BE2C (cell line): ENCODE measurements around the gene ACSS1.

Source experiments
- DNase-seq: peaks from one replicate; pipeline ENCODE4 v3.0.0-alpha.2; 2020
- H3K27me3 ChIP-seq: fragments of 250-450 bp; sonication (Bioruptor Pico); 2 replicates; pipeline ENCODE4 v1.5.1; 2020; ENCODE audit warnings: mild to moderate bottlenecking
- H3K36me3 ChIP-seq: fragments of 250-450 bp; sonication (Bioruptor Pico); 2 replicates; pipeline ENCODE4 v1.5.1; 2020; ENCODE audit warnings: mild to moderate bottlenecking
- H3K4me1 ChIP-seq: fragments of 250-450 bp; sonication (Bioruptor Pico); 2 replicates; pipeline ENCODE4 v1.5.1; 2020
- H3K4me3 ChIP-seq: 2 replicates; pipeline ENCODE4 v1.5.1; 2011; ENCODE audit warnings: low read depth, low read length
- H3K9me3 ChIP-seq: fragments of 250-450 bp; sonication (Bioruptor Pico); 2 replicates; pipeline ENCODE4 v1.5.1; 2020
- TF ChIP-seq, protein P1 (sequence below): IDR thresholded peaks from 2 replicates; pipeline ENCODE4 v1.5.1; 2012; ENCODE audit warnings: mild to moderate bottlenecking, low read depth, low read length

The ACSS1 gene

DNA sequence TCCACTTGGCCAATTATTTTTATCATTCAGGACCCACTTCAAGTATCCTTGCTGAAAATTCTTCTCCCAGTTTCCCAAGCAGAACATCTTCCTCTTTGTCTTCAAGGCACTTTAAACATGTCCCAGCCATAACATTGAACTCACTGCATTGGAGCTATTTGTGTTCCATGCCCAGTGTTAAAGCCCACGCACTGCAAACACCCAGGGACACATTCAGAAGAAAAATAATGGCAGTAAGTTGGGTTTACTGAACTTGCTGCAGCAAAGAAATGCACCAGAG, 63.8 kb downstream of the ACSS1 start:
- no peaks in the 10 kb centered on the region for H3K27me3 ChIP-seq
- TF ChIP-seq, protein P1, sequence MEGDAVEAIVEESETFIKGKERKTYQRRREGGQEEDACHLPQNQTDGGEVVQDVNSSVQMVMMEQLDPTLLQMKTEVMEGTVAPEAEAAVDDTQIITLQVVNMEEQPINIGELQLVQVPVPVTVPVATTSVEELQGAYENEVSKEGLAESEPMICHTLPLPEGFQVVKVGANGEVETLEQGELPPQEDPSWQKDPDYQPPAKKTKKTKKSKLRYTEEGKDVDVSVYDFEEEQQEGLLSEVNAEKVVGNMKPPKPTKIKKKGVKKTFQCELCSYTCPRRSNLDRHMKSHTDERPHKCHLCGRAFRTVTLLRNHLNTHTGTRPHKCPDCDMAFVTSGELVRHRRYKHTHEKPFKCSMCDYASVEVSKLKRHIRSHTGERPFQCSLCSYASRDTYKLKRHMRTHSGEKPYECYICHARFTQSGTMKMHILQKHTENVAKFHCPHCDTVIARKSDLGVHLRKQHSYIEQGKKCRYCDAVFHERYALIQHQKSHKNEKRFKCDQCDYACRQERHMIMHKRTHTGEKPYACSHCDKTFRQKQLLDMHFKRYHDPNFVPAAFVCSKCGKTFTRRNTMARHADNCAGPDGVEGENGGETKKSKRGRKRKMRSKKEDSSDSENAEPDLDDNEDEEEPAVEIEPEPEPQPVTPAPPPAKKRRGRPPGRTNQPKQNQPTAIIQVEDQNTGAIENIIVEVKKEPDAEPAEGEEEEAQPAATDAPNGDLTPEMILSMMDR: no peak
- H3K4me3 ChIP-seq: no peak overlapping the region
- H3K4me1 ChIP-seq: no peaks in the 10 kb centered on the region; the same call in 1 of the 2 replicates
- H3K9me3 ChIP-seq: no peaks in the 10 kb centered on the region
- no peak for DNase-seq
- no peaks in the 10 kb centered on the region for H3K36me3 ChIP-seq

DNA sequence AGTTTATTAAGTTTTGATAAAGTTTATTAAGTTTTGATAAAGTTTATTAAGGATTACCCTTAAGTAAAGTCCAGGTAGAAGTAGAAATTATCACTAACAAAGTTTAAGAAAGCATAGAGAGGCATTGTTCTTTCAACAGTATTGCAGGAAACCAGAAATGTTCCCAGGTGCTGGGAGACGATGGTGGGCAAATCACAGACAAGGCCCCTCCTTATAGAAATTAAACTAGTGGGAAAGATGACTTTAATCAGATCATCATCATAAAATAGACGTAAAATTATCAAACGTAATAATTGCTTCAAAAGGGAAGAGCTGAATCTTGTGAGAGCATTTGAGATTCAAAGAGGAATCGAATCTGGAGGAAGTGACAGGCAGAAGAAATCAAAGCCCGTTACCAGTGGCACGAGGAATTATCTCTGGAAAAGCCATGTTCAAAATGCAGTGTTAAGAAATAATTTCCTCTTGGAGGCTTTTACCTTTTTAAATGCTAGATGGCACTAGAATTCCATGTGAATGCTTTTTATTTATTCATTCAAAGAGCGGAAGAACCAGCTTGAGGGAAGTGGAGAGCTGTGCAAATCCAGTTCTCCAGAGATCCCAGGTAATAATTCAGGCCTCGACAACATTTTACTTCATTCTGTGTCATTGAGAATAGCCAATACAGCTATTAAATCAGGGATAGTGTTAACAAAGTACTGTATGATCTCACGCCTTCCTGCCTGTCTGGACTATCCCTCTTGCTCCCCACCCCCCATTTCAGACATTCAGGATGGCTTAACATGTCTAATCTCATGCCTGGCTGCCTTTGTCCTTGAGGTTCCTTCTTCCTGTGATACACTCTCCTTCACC, 64.4 kb downstream of the ACSS1 start:
- no peaks in the 10 kb centered on the region for H3K36me3 ChIP-seq
- H3K9me3 ChIP-seq: no peaks in the 10 kb centered on the region
- peak overlapping the region; percentile 89 for H3K4me3 ChIP-seq
- no peaks in the 10 kb centered on the region for H3K27me3 ChIP-seq
- no peaks in the 10 kb centered on the region; the same call in 1 of the 2 replicates for H3K4me1 ChIP-seq
- TF ChIP-seq, protein P1: peak; percentile 37
- DNase-seq: no peak

DNA sequence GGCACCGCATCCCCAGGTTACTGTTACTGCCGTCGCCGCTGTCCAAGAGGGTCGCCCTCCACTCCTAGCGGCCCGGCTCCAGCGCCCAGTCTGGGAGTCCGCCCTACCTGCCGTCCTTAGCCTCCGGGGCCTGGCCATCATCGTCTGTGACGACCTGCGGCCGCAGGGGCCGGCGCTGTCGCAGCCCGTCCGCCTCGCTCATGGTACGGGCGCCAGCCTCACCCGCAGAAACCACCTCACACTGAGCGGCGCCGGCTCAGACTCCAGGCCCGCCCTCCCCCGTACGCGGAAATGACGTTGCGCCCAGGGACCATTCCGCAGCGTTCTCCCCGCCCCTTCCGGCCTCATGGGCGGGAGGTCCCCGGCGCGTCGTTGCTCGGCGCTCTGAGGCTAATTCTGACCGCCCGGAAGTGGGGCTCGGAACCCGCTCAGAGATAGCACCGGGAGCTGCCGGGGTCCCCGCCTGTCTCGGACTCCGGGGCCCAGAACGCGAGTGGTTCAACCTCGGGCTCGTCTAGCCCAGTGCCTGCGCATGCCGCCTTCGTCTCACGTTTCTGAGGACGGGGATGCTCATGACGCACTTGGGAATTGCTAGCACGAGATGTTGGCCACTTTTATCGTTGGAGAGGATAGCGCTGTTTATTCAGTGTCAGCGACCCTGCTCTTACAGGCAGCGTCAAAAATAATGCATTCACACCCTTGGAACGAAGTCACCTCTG, 65.3 kb downstream of the ACSS1 start, which contains the start of gene APMAP:
Gene APMAP, minus strand, starts transcription at position 265 of the 719 bp plus-strand sequence. Its CDS starts 63 bp downstream, at position 202.
- H3K36me3 ChIP-seq: no peaks in the 10 kb centered on the region
- no peaks in the 10 kb centered on the region for H3K9me3 ChIP-seq
- TF ChIP-seq, protein P1: no peak
- no peaks in the 10 kb centered on the region for H3K27me3 ChIP-seq
- H3K4me3 ChIP-seq: peak within 1 kb of the TSS; percentile 89
- peak; percentile 96 for DNase-seq
- H3K4me1 ChIP-seq: no peaks in the 10 kb centered on the region; the same call in 1 of the 2 replicates

DNA sequence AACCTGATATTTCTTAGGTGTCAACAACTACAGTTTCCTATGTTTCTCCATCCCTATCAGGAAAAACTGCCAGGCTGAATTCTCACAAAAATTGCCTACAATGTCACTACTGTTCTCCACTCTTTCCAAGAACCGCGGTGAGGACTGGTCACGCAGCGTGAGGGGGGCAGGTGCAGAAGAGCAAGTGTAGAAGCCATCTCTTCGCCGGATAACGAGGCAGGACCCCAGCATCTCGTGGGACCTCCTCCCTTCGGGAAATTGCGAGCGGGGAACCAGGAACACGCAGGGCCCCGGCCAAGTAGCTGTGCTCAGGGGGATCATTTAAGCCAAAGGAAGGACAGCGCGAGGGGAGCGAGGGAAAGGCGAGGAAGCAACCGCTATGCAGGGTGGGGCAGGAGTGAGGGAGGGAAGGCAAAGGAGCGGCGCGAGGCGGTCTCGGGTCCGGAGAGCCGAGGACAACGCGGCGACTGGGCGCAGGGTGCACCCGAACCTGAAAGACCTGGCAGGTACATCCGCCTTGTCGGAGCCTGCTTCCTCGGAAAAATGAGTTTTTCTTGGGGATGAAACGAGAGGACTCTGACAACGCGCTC, 65.9 kb downstream of the ACSS1 start:
- peak; percentile 24 for DNase-seq
- H3K27me3 ChIP-seq: no peaks in the 10 kb centered on the region
- no peaks in the 10 kb centered on the region for H3K36me3 ChIP-seq
- H3K4me3 ChIP-seq: peak overlapping the region; percentile 89
- TF ChIP-seq, protein P1: no peak
- no peaks in the 10 kb centered on the region for H3K9me3 ChIP-seq
- no peaks in the 10 kb centered on the region; the same call in 1 of the 2 replicates for H3K4me1 ChIP-seq

DNA sequence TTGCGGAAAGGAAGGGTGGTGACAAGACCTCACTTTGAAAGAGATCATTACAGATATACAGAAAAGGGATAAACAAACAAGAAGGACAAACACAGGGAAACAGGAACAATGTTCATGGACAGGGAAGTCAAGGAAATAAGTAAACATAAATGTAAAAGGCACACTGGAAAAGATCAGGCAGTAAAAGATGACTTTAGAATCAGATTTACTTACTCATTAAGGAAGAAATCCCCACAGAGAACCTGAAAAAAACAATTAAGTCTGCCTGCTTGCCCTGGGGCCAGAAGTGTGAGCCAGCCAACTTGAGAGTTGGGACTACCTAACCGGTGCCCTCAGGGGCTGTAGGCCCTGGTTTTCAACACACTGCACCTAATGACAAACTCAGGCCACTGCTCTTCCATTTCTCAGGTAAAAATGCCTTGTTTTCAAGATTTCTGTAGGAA, 67.1 kb downstream of the ACSS1 start:
- no peaks in the 10 kb centered on the region for H3K36me3 ChIP-seq
- TF ChIP-seq, protein P1: no peak
- H3K4me1 ChIP-seq: no peaks in the 10 kb centered on the region; the same call in 1 of the 2 replicates
- DNase-seq: no peak
- no peaks in the 10 kb centered on the region for H3K9me3 ChIP-seq
- H3K4me3 ChIP-seq: peak overlapping the region; percentile 1; the same call in 1 of the 2 replicates
- no peaks in the 10 kb centered on the region for H3K27me3 ChIP-seq
